SK-N-SH (cell line): ENCODE results near the gene C1orf210. TPM values are rescaled to one million over a fixed set of nuclear protein-coding genes. Genes with fewer than 3 reads are reported as not detected.

Experiments
- CTCF ChIA-PET: fragments of 300-600, 350-600 bp; formaldehyde crosslinking; extraction: SDS; loops from one replicate; lab custom pipeline; 2021; lab: Yijun Ruan, JAX
- POLR2A ChIA-PET: fragments of 350-600 bp; sonication (Branson Sonifier 250); formaldehyde crosslinking; extraction: SDS; loops from one replicate; lab custom pipeline; 2020; ENCODE audit warnings: antibody characterized with exemption, inconsistent platforms; lab: Yijun Ruan, JAX
- DNase-seq: peaks from one replicate; pipeline ENCODE4 v3.0.0; 2012
- H2AFZ ChIP-seq: fragments of 200-600 bp; sonication (generic); 2 replicates; pipeline ENCODE4 v1.8.1; 2016; ENCODE audit warnings: antibody characterized with exemption, mild to moderate bottlenecking, low read depth
- H3F3A ChIP-seq: fragments of 200-600 bp; sonication (generic); replicated peaks from 2 replicates; pipeline ENCODE3; 2016; ENCODE audit warnings: antibody characterized with exemption, mild to moderate bottlenecking; ENCODE audit not compliant: insufficient read depth
- H3K27ac ChIP-seq, 2 experiments: fragments of 200-500 bp in 1 of 2; fragments of 200-600 bp in 1 of 2; sonication (Bioruptor generic) in 1 of 2; sonication (generic), shearing (Covaris generic) in 1 of 2; 2 replicates each; pipeline versions ENCODE4 v1.5.1 to v1.6.1; 2014 to 2016; ENCODE audit warnings: low read depth in 2 of 2, inconsistent platforms in 1 of 2, low read length in 1 of 2, mild to moderate bottlenecking in 1 of 2, mixed read lengths in 1 of 2
- H3K27me3 ChIP-seq: fragments of 200-600 bp; sonication (generic), shearing (Covaris generic); 2 replicates; pipeline ENCODE4 v1.6.1; 2016; ENCODE audit warnings: mixed run types; ENCODE audit not compliant: insufficient read depth
- H3K36me3 ChIP-seq, 2 experiments: fragments of 200-500 bp in 1 of 2; fragments of 200-600 bp in 1 of 2; sonication (Bioruptor generic) in 1 of 2; sonication (generic) in 1 of 2; replicated peaks in 1 of 2; 2 replicates each; pipeline versions ENCODE3 to v1.5.1; 2014 to 2016; ENCODE audit warnings: low read length in 1 of 2, mild to moderate bottlenecking in 1 of 2; ENCODE audit not compliant: insufficient read depth in 2 of 2, control insufficient read depth in 1 of 2
- H3K4me1 ChIP-seq, 2 experiments: fragments of 200-500 bp in 1 of 2; fragments of 200-600 bp in 1 of 2; sonication (Bioruptor generic) in 1 of 2; sonication (generic), shearing (Covaris generic) in 1 of 2; 2 replicates each; pipeline versions ENCODE4 v1.5.1 to v1.6.1; 2014 to 2016; ENCODE audit warnings: low read depth in 1 of 2, low read length in 1 of 2, mixed run types in 1 of 2; ENCODE audit not compliant: insufficient read depth in 2 of 2, control insufficient read depth in 1 of 2
- H3K4me2 ChIP-seq: fragments of 200-600 bp; sonication (generic), shearing (Covaris generic); 2 replicates; pipeline ENCODE4 v1.6.1; 2017; ENCODE audit warnings: mixed run types
- H3K4me3 ChIP-seq, 2 experiments: fragments of 200-500 bp in 1 of 2; fragments of 200-600 bp in 1 of 2; sonication (Bioruptor generic) in 1 of 2; sonication (generic), shearing (Covaris generic) in 1 of 2; 2 replicates each; pipeline versions ENCODE4 v1.5.1 to v1.8.1; 2014 to 2016; ENCODE audit warnings: low read depth in 2 of 2, inconsistent platforms in 1 of 2, low read length in 1 of 2, mild to moderate bottlenecking in 1 of 2, mixed read lengths in 1 of 2, moderate library complexity in 1 of 2
- H3K79me2 ChIP-seq: fragments of 200-600 bp; sonication (generic); 2 replicates; pipeline ENCODE4 v1.8.1; 2017; ENCODE audit warnings: mild to moderate bottlenecking; ENCODE audit not compliant: insufficient read depth
- H3K9ac ChIP-seq: fragments of 200-600 bp; sonication (generic); 2 replicates; pipeline ENCODE4 v1.6.1; 2017; ENCODE audit warnings: mixed run types
- H3K9me2 ChIP-seq: fragments of 200-600 bp; sonication (generic); 2 replicates; pipeline ENCODE4 v1.6.1; 2017; ENCODE audit warnings: mixed run types
- H3K9me3 ChIP-seq: fragments of 200-600 bp; sonication (generic); 2 replicates; pipeline ENCODE4 v1.6.1; 2017; ENCODE audit warnings: mixed run types, mild to moderate bottlenecking, moderate library complexity
- H4K20me1 ChIP-seq: fragments of 200-600 bp; sonication (generic); 2 replicates; pipeline ENCODE4 v1.6.1; 2017; ENCODE audit warnings: mild to moderate bottlenecking, mixed run types; ENCODE audit not compliant: insufficient read depth
- CHD2 ChIP-seq: fragments of 150-350 bp; IDR thresholded peaks from 2 replicates; pipeline ENCODE4 v1.6.1; 2018; ENCODE audit warnings: low read length; ENCODE audit not compliant: partially characterized antibody
- EP300 ChIP-seq, 2 experiments: IDR thresholded peaks; 2 replicates each; pipeline versions ENCODE4 v1.4.0 to v1.6.1; 2012; ENCODE audit warnings: borderline replicate concordance in 1 of 2, low read depth in 1 of 2, low read length in 1 of 2
- FOSL2 ChIP-seq: IDR thresholded peaks from 2 replicates; pipeline ENCODE4 v1.4.0; 2012; ENCODE audit warnings: low read depth, mild to moderate bottlenecking, moderate library complexity, borderline replicate concordance
- NFIC ChIP-seq: IDR thresholded peaks from 2 replicates; pipeline ENCODE4 v1.4.0; 2012; ENCODE audit warnings: borderline replicate concordance
- NRF1 ChIP-seq: IDR thresholded peaks from 2 replicates; pipeline ENCODE4 v1.6.1; 2012; ENCODE audit warnings: low read depth, mild to moderate bottlenecking, low read length
- RAD21 ChIP-seq: IDR thresholded peaks from 2 replicates; pipeline ENCODE4 v1.6.1; 2012; ENCODE audit warnings: mild to moderate bottlenecking, low read length
- RFX5 ChIP-seq: IDR thresholded peaks from 2 replicates; pipeline ENCODE4 v1.6.1; 2012; ENCODE audit warnings: mild to moderate bottlenecking, improper control_type of control experiment, low read length
- RXRA ChIP-seq: IDR thresholded peaks from 2 replicates; pipeline ENCODE4 v1.4.0; 2012; ENCODE audit warnings: low read depth, mild to moderate bottlenecking, borderline replicate concordance
- SIN3A ChIP-seq: IDR thresholded peaks from 2 replicates; pipeline ENCODE4 v1.6.1; 2012; ENCODE audit warnings: low read depth, mild to moderate bottlenecking, low read length, moderate library complexity, borderline replicate concordance
- TAF1 ChIP-seq: IDR thresholded peaks from 2 replicates; pipeline ENCODE4 v1.6.1; 2012; ENCODE audit warnings: low read depth, mild to moderate bottlenecking, low read length, moderate library complexity, borderline replicate concordance
- TCF12 ChIP-seq: IDR thresholded peaks from 2 replicates; pipeline ENCODE4 v1.4.0; 2012
- TEAD4 ChIP-seq: IDR thresholded peaks from 2 replicates; pipeline ENCODE4 v1.4.0; 2012; ENCODE audit warnings: mild to moderate bottlenecking, borderline replicate concordance; ENCODE audit not compliant: insufficient read depth
- YY1 ChIP-seq: IDR thresholded peaks from 2 replicates; pipeline ENCODE4 v1.4.0; 2012; ENCODE audit warnings: low read depth, mild to moderate bottlenecking
- WGBS: methylation state at CpG from one replicate; pipeline ENCODE4 v1.1.6; 2017; ENCODE audit warnings: low lambda C conversion rate; 5-methylcytosine and 5-hydroxymethylcytosine counted together
- polyA plus RNA-seq, 3 experiments: library from polyadenylated mRNA; depleted of rRNA; stranded (reverse); fragments of >200 nt; gene quantifications; 2 replicates each; pipeline ENCODE4 v1.2.3, GENCODE V29; 2012
- TF ChIP-seq, protein P1 (sequence below): IDR thresholded peaks from 2 replicates; pipeline ENCODE4 v1.4.0; 2012; ENCODE audit warnings: low read depth
- TF ChIP-seq, protein P2 (sequence below): fragments of 150-350 bp; IDR thresholded peaks from 2 replicates; pipeline ENCODE4 v1.6.1; 2017; ENCODE audit warnings: antibody characterized with exemption, low read length, low read depth, borderline replicate concordance
- TF ChIP-seq, protein P3 (sequence below): IDR thresholded peaks from 2 replicates; pipeline ENCODE4 v1.4.0; 2012; ENCODE audit warnings: low read depth, borderline replicate concordance
- TF ChIP-seq, protein P4 (sequence below): IDR thresholded peaks from 2 replicates; pipeline ENCODE4 v1.4.0; 2012; ENCODE audit warnings: low read depth, borderline replicate concordance
- TF ChIP-seq, protein P5 (sequence below): fragments of 200-600 bp; sonication (generic); IDR thresholded peaks from 2 replicates; pipeline ENCODE4 v1.6.1; 2017; ENCODE audit warnings: antibody characterized with exemption, mild to moderate bottlenecking, moderate library complexity
- TF ChIP-seq, protein P6 (sequence below): fragments of 150-350 bp; IDR thresholded peaks from 2 replicates; pipeline ENCODE4 v1.6.1; 2016; ENCODE audit warnings: mild to moderate bottlenecking, low read depth, low read length

Gene C1orf210
- polyA plus RNA-seq, 1 of the 3 experiments (the other 2 are of a cell fraction): not detected

DNA sequence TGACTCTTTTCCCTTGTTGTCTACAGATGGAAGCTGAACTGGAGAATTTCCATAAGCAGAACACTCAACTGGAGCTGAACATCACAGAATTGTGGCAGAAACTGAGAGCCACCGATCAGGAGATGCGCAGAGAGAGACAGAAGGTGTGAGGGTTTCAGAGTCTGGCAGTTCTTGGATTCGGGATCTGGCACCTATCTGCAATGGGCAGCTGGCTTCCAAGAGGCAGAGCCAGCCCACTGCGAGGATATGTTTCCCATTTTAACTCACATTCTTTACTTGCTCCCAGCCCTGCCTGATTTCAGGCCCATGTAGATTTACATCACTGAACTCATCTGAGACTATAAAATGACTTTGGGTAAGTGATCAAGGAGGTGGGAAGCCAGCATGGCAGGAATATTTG is 52.9 kb downstream of the C1orf210 start:
- H2AFZ ChIP-seq: peak overlapping the region; percentile 81
- no peak overlapping the region; the same call in 1 of the 2 replicates for H3K9ac ChIP-seq
- POLR2A ChIA-PET: no interaction called here
- CTCF ChIA-PET: interaction anchor here (0.5 to 3.6 kb wide), 3 partner anchors 157 to 652 kb away, joined by 3 to 17 read pairs (median 4); partner anchors contain the start of genes MED8 and SZT2
- H3K27ac ChIP-seq: peak overlapping the region in 1 of 2 experiments; percentile 23; a peak in 2 of 4 replicates
- no peaks in the 10 kb centered on the region for H3K9me3 ChIP-seq
- 87% methylated on average over 3 of the region's 4 CpGs for WGBS
- TF ChIP-seq, protein P1, sequence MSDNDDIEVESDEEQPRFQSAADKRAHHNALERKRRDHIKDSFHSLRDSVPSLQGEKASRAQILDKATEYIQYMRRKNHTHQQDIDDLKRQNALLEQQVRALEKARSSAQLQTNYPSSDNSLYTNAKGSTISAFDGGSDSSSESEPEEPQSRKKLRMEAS: 0 out of 2 replicates have a peak, but pooled peaks have one; percentile 2
- no peak for TF ChIP-seq NFIC
- TF ChIP-seq, protein P2, sequence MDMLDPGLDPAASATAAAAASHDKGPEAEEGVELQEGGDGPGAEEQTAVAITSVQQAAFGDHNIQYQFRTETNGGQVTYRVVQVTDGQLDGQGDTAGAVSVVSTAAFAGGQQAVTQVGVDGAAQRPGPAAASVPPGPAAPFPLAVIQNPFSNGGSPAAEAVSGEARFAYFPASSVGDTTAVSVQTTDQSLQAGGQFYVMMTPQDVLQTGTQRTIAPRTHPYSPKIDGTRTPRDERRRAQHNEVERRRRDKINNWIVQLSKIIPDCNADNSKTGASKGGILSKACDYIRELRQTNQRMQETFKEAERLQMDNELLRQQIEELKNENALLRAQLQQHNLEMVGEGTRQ: no peak
- TF ChIP-seq, protein P3, sequence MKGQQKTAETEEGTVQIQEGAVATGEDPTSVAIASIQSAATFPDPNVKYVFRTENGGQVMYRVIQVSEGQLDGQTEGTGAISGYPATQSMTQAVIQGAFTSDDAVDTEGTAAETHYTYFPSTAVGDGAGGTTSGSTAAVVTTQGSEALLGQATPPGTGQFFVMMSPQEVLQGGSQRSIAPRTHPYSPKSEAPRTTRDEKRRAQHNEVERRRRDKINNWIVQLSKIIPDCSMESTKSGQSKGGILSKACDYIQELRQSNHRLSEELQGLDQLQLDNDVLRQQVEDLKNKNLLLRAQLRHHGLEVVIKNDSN: 0 out of 2 replicates have a peak, but pooled peaks have one; percentile 0
- TF ChIP-seq FOSL2: no peak
- DNase-seq: no peak
- peaks cover 6 to 8% of the 10 kb centered on the region in 2 experiments; a peak in 2 of 4 replicates for H3K4me1 ChIP-seq
- peak overlapping the region; percentile 47 for H3K4me2 ChIP-seq
- no peak overlapping the region for H3K4me3 ChIP-seq
- H4K20me1 ChIP-seq: no peaks in the 10 kb centered on the region
- H3K27me3 ChIP-seq: no peaks in the 10 kb centered on the region
- H3K79me2 ChIP-seq: no peaks in the 10 kb centered on the region
- H3K36me3 ChIP-seq: no peaks in the 10 kb centered on the region
- no peaks in the 10 kb centered on the region for H3K9me2 ChIP-seq
- H3F3A ChIP-seq: peaks cover 6% of the 10 kb centered on the region

DNA sequence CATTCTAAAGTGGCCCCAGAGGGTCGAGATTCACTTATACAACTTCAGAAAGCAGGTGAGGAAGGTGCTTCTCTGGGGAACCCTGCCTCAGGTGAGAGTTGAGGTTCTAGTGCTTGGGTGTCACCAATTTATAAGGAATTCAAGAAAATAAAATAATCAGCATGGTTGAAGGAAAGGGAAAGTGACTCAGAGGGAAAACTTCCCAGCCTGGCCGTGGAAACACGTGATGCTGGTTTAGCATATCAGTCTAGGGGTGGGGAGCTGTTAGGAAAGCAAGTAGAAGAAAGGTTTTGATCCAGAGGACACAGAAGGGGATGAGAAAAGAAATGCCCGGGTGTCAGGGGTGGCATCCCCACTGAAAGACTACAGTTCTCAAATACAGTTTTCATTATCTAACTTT is 53.3 kb downstream of the C1orf210 start:
- no peaks in the 10 kb centered on the region for H3K9me3 ChIP-seq
- H3K4me2 ChIP-seq: peak overlapping the region; percentile 47
- CTCF ChIA-PET: interaction anchor here (1.4 kb wide), 1 partner anchor 157 kb away, joined by 4 read pairs; the partner anchor contains the start of genes MED8 and SZT2
- no peaks in the 10 kb centered on the region for H3K9me2 ChIP-seq
- H4K20me1 ChIP-seq: no peaks in the 10 kb centered on the region
- H2AFZ ChIP-seq: peak overlapping the region; percentile 81
- H3K27ac ChIP-seq: peak overlapping the region in 1 of 2 experiments; percentile 23; a peak in 2 of 4 replicates
- DNase-seq: no peak
- H3K36me3 ChIP-seq: no peaks in the 10 kb centered on the region
- H3K27me3 ChIP-seq: no peaks in the 10 kb centered on the region
- 29% methylated on average over 4 of the region's 4 CpGs for WGBS
- no peaks in the 10 kb centered on the region for H3K79me2 ChIP-seq
- peaks cover 6% of the 10 kb centered on the region for H3F3A ChIP-seq
- no peak overlapping the region for H3K4me3 ChIP-seq
- POLR2A ChIA-PET: no interaction called here
- H3K4me1 ChIP-seq: peaks cover 6 to 8% of the 10 kb centered on the region in 2 experiments; a peak in 2 of 4 replicates
- no peak overlapping the region; the same call in 1 of the 2 replicates for H3K9ac ChIP-seq
- TF ChIP-seq, protein P4, sequence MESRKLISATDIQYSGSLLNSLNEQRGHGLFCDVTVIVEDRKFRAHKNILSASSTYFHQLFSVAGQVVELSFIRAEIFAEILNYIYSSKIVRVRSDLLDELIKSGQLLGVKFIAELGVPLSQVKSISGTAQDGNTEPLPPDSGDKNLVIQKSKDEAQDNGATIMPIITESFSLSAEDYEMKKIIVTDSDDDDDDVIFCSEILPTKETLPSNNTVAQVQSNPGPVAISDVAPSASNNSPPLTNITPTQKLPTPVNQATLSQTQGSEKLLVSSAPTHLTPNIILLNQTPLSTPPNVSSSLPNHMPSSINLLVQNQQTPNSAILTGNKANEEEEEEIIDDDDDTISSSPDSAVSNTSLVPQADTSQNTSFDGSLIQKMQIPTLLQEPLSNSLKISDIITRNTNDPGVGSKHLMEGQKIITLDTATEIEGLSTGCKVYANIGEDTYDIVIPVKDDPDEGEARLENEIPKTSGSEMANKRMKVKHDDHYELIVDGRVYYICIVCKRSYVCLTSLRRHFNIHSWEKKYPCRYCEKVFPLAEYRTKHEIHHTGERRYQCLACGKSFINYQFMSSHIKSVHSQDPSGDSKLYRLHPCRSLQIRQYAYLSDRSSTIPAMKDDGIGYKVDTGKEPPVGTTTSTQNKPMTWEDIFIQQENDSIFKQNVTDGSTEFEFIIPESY: no peak
- TF ChIP-seq RXRA (no peak), YY1 (no peak), RFX5 (peak; percentile 90), TCF12 (no peak), SIN3A (no peak), NFIC (no peak), EP300 (IDR thresholded peaks at IDR 0.05; ENCODE audit: borderline replicate concordance in 1 of 2, low read depth in 1 of 2, low read length in 1 of 2) (no peak), TEAD4 (no peak), CHD2 (no peak), RAD21 (no peak), TAF1 (no peak), NRF1 (no peak)
- TF ChIP-seq, protein P5, sequence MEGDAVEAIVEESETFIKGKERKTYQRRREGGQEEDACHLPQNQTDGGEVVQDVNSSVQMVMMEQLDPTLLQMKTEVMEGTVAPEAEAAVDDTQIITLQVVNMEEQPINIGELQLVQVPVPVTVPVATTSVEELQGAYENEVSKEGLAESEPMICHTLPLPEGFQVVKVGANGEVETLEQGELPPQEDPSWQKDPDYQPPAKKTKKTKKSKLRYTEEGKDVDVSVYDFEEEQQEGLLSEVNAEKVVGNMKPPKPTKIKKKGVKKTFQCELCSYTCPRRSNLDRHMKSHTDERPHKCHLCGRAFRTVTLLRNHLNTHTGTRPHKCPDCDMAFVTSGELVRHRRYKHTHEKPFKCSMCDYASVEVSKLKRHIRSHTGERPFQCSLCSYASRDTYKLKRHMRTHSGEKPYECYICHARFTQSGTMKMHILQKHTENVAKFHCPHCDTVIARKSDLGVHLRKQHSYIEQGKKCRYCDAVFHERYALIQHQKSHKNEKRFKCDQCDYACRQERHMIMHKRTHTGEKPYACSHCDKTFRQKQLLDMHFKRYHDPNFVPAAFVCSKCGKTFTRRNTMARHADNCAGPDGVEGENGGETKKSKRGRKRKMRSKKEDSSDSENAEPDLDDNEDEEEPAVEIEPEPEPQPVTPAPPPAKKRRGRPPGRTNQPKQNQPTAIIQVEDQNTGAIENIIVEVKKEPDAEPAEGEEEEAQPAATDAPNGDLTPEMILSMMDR: no peak
- TF ChIP-seq, protein P6, sequence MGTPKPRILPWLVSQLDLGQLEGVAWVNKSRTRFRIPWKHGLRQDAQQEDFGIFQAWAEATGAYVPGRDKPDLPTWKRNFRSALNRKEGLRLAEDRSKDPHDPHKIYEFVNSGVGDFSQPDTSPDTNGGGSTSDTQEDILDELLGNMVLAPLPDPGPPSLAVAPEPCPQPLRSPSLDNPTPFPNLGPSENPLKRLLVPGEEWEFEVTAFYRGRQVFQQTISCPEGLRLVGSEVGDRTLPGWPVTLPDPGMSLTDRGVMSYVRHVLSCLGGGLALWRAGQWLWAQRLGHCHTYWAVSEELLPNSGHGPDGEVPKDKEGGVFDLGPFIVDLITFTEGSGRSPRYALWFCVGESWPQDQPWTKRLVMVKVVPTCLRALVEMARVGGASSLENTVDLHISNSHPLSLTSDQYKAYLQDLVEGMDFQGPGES: no peak
